ENCODE data around the gene NFIB.

NFIB gene

GRCh38 chr9:14111696-14112095 is 202.2 kb downstream of the NFIB start:
- H3K9me2 ChIP-seq (replicated peaks; ENCODE audit: low read depth, low read length), result no peaks in the 10 kb centered on the region
- TF ChIP-seq CTCF (conservative IDR thresholded peaks at IDR 0.05; ENCODE audit: low read length), result no peak
- no peak for TF ChIP-seq EZH2phosphoT487 (IDR thresholded peaks at IDR 0.05; ENCODE audit: borderline replicate concordance)
- no peak overlapping the region for H2AFZ ChIP-seq (ENCODE audit: low read length)
- H3K79me2 ChIP-seq (ENCODE audit: insufficient read depth, low read length), result no peaks in the 10 kb centered on the region
- no peaks in the 10 kb centered on the region for H3K4me1 ChIP-seq (ENCODE audit: insufficient read depth, low read length, poor library complexity, severe bottlenecking)
- no peak overlapping the region for H3K9ac ChIP-seq (ENCODE audit: low read depth, low read length, poor library complexity, severe bottlenecking)
- no peaks in the 10 kb centered on the region for H3K9me3 ChIP-seq (ENCODE audit: insufficient read depth, low read depth, low read length)
- no peaks in the 10 kb centered on the region for H4K20me1 ChIP-seq (ENCODE audit: insufficient read depth, low read length, poor library complexity, severe bottlenecking)
- no peaks in the 10 kb centered on the region for H3K36me3 ChIP-seq (ENCODE audit: insufficient read depth, low read length)
- no peaks in the 10 kb centered on the region for H3F3A ChIP-seq (ENCODE audit: low read depth)
- H3K4me3 ChIP-seq (ENCODE audit: low read length, poor library complexity, severe bottlenecking), result no peak overlapping the region
- H3K4me2 ChIP-seq (ENCODE audit: low read depth, low read length, poor library complexity, severe bottlenecking), result no peak overlapping the region
- H3K27me3 ChIP-seq (ENCODE audit: insufficient read depth, low read length, poor library complexity, severe bottlenecking), result no peaks in the 10 kb centered on the region

- Histone ChIP-seq H3K4me3 (ENCODE audit: low read length, poor library complexity, severe bottlenecking) (no peak overlapping the region), H3K79me2 (ENCODE audit: insufficient read depth, low read length) (no peaks in the 10 kb centered on the region), H3K9me3 (ENCODE audit: insufficient read depth, low read depth, low read length) (no peaks in the 10 kb centered on the region), H3K9ac (ENCODE audit: low read depth, low read length, poor library complexity, severe bottlenecking) (no peak overlapping the region), H3K4me1 (ENCODE audit: insufficient read depth, low read length, poor library complexity, severe bottlenecking) (no peaks in the 10 kb centered on the region), H3K36me3 (ENCODE audit: insufficient read depth, low read length) (no peaks in the 10 kb centered on the region), H4K20me1 (ENCODE audit: insufficient read depth, low read length, poor library complexity, severe bottlenecking) (no peaks in the 10 kb centered on the region), H3K27me3 (ENCODE audit: insufficient read depth, low read length, poor library complexity, severe bottlenecking) (no peaks in the 10 kb centered on the region), H2AFZ (ENCODE audit: low read length) (no peak overlapping the region), H3F3A (ENCODE audit: low read depth) (no peaks in the 10 kb centered on the region), H3K9me2 (replicated peaks; ENCODE audit: low read depth, low read length) (no peaks in the 10 kb centered on the region), H3K4me2 (ENCODE audit: low read depth, low read length, poor library complexity, severe bottlenecking) (no peak overlapping the region)
- TF ChIP-seq CTCF (conservative IDR thresholded peaks at IDR 0.05; ENCODE audit: low read length) (no peak), EZH2phosphoT487 (IDR thresholded peaks at IDR 0.05; ENCODE audit: borderline replicate concordance) (no peak)
Observed at GRCh38 chr9:14107977-14108376, 206.0 kb downstream of the NFIB start.

GRCh38 chr9:14107495-14107894 is 206.4 kb downstream of the NFIB start:
- Histone ChIP-seq H3K79me2 (ENCODE audit: insufficient read depth, low read length) (no peaks in the 10 kb centered on the region), H3K4me3 (ENCODE audit: low read length, poor library complexity, severe bottlenecking) (no peak overlapping the region), H3K9me3 (ENCODE audit: insufficient read depth, low read depth, low read length) (no peaks in the 10 kb centered on the region), H3F3A (ENCODE audit: low read depth) (no peaks in the 10 kb centered on the region), H2AFZ (ENCODE audit: low read length) (no peak overlapping the region), H3K9ac (ENCODE audit: low read depth, low read length, poor library complexity, severe bottlenecking) (no peak overlapping the region), H3K4me1 (ENCODE audit: insufficient read depth, low read length, poor library complexity, severe bottlenecking) (no peaks in the 10 kb centered on the region), H3K9me2 (replicated peaks; ENCODE audit: low read depth, low read length) (no peaks in the 10 kb centered on the region), H3K4me2 (ENCODE audit: low read depth, low read length, poor library complexity, severe bottlenecking) (no peak overlapping the region), H3K36me3 (ENCODE audit: insufficient read depth, low read length) (no peaks in the 10 kb centered on the region), H4K20me1 (ENCODE audit: insufficient read depth, low read length, poor library complexity, severe bottlenecking) (no peaks in the 10 kb centered on the region), H3K27me3 (ENCODE audit: insufficient read depth, low read length, poor library complexity, severe bottlenecking) (no peaks in the 10 kb centered on the region)
- no peak for TF ChIP-seq EZH2phosphoT487 (IDR thresholded peaks at IDR 0.05; ENCODE audit: borderline replicate concordance)
- no peak for TF ChIP-seq CTCF (conservative IDR thresholded peaks at IDR 0.05; ENCODE audit: low read length)
